Left renal cortex interstitium (tissue), 4 donors: ENCODE measurements around the gene MBL2. TPM values are rescaled to one million over a fixed set of nuclear protein-coding genes. Genes with fewer than 3 reads are reported as not detected.

Experiments
- DNase-seq, 4 donors: peaks; one replicate each; pipeline ENCODE4 v3.0.0-alpha.2; 2013; ENCODE audit warnings: low read depth in 4 of 4, low spot score in 2 of 4, missing footprints in 1 of 4
- polyA plus RNA-seq, 4 donors: library from polyadenylated mRNA; unstranded; fragments of 120-200 nt; gene quantifications; one replicate each; pipeline ENCODE4 v1.2.1, GENCODE V29; 2013; ENCODE audit not compliant: insufficient read length in 4 of 4

MBL2 gene
- polyA plus RNA-seq, 4 donors: 0.45 TPM; not detected in 3

GRCh38 chr10:52774600-52775106 lies 2.1 kb upstream of the MBL2 start:
- DNase-seq: no peak

GRCh38 chr10:52774182-52774581 lies 1.6 kb upstream of the MBL2 start:
- DNase-seq: no peak

- no peak for DNase-seq
Observed at GRCh38 chr10:52771534-52772445, 794 bp downstream of the MBL2 start.

GRCh38 chr10:52770904-52771303 lies 1.7 kb downstream of the MBL2 start:
- DNase-seq: no peak

GRCh38 chr10:52769966-52770365 lies 2.6 kb downstream of the MBL2 start:
- no peak for DNase-seq

- DNase-seq: no peak
Observed at GRCh38 chr10:52768001-52768532, 4.5 kb downstream of the MBL2 start.

GRCh38 chr10:52762088-52762487 lies 10.5 kb downstream of the MBL2 start:
- DNase-seq: no peak

GRCh38 chr10:52759154-52759553 lies 13.4 kb downstream of the MBL2 start:
- DNase-seq: no peak

- no peak for DNase-seq
Observed at GRCh38 chr10:52758406-52758805, 14.2 kb downstream of the MBL2 start.

GRCh38 chr10:52757773-52758172 lies 14.8 kb downstream of the MBL2 start:
- DNase-seq: no peak

GRCh38 chr10:52756966-52757365 lies 15.6 kb downstream of the MBL2 start:
- DNase-seq: no peak

- DNase-seq: no peak
Observed at GRCh38 chr10:52756295-52756694, 16.3 kb downstream of the MBL2 start.

- no peak for DNase-seq
Observed at GRCh38 chr10:52755297-52756062, 17.1 kb downstream of the MBL2 start.

GRCh38 chr10:52752801-52753445 lies 19.7 kb downstream of the MBL2 start:
- DNase-seq: no peak

- no peak for DNase-seq
Observed at GRCh38 chr10:52752261-52752660, 20.3 kb downstream of the MBL2 start.

- DNase-seq: no peak
Observed at GRCh38 chr10:52751337-52751736, 21.2 kb downstream of the MBL2 start.

- no peak for DNase-seq
Observed at GRCh38 chr10:52750629-52751028, 22.0 kb downstream of the MBL2 start.

GRCh38 chr10:52747694-52748093 lies 24.9 kb downstream of the MBL2 start:
- no peak for DNase-seq

GRCh38 chr10:52746169-52746568 lies 26.4 kb downstream of the MBL2 start:
- no peak for DNase-seq

GRCh38 chr10:52744057-52744805 lies 28.4 kb downstream of the MBL2 start:
- no peak for DNase-seq
